ENCODE data around the gene RBCK1.

The RBCK1 gene

GRCh38 chr20:478949-479429 is 70.9 kb downstream of the RBCK1 start:
- DNase-seq: peak; percentile 7
- TF ChIP-seq CTCF (IDR thresholded peaks at IDR 0.05): peak; percentile 54
- Mint-ChIP-seq H3K4me3 (no peak overlapping the region), H3K4me1 (no peaks in the 10 kb centered on the region), H3K36me3 (ENCODE audit: low read depth) (peaks cover 63% of the 10 kb centered on the region), H3K9me3 (peaks cover 9% of the 10 kb centered on the region), H3K27ac (no peak overlapping the region), H3K27me3 (ENCODE audit: low read depth, poor library complexity) (no peaks in the 10 kb centered on the region)

- Mint-ChIP-seq H3K27me3 (ENCODE audit: low read depth, poor library complexity) (no peaks in the 10 kb centered on the region), H3K9me3 (peaks cover 4% of the 10 kb centered on the region), H3K4me1 (no peaks in the 10 kb centered on the region), H3K27ac (no peak overlapping the region), H3K4me3 (no peak overlapping the region), H3K36me3 (ENCODE audit: low read depth) (peaks cover 63% of the 10 kb centered on the region)
- no peak for TF ChIP-seq CTCF (IDR thresholded peaks at IDR 0.05)
- DNase-seq: no peak
These were observed 71.4 kb downstream of the RBCK1 start for GRCh38 chr20:479487-479886.

GRCh38 chr20:480044-480443 is 71.9 kb downstream of the RBCK1 start:
- Mint-ChIP-seq H3K27ac (no peak overlapping the region), H3K27me3 (ENCODE audit: low read depth, poor library complexity) (no peaks in the 10 kb centered on the region), H3K9me3 (no peaks in the 10 kb centered on the region), H3K4me1 (no peaks in the 10 kb centered on the region), H3K4me3 (no peak overlapping the region), H3K36me3 (ENCODE audit: low read depth) (peaks cover 63% of the 10 kb centered on the region)
- DNase-seq: no peak
- TF ChIP-seq CTCF (IDR thresholded peaks at IDR 0.05): no peak

GRCh38 chr20:481167-481566 is 73.1 kb downstream of the RBCK1 start:
- no peak overlapping the region for H3K4me3 Mint-ChIP-seq
- no peak for DNase-seq
- no peak overlapping the region for H3K27ac Mint-ChIP-seq
- peaks cover 66% of the 10 kb centered on the region for H3K36me3 Mint-ChIP-seq (ENCODE audit: low read depth)
- H3K9me3 Mint-ChIP-seq: no peaks in the 10 kb centered on the region
- H3K4me1 Mint-ChIP-seq: no peaks in the 10 kb centered on the region
- no peaks in the 10 kb centered on the region for H3K27me3 Mint-ChIP-seq (ENCODE audit: low read depth, poor library complexity)
- TF ChIP-seq CTCF (IDR thresholded peaks at IDR 0.05): no peak
